AG09309 (cell line): ENCODE measurements around the gene GPSM1.

Experiments
- DNase-seq: peaks from one replicate; pipeline ENCODE4 v3.0.0-alpha.2; 2010; ENCODE audit warnings: low read depth
- H3K4me3 ChIP-seq: 2 replicates; pipeline ENCODE4 v1.5.1; 2011; ENCODE audit warnings: mild to moderate bottlenecking, low read depth, low read length, moderate library complexity; ENCODE audit not compliant: control insufficient read depth
- CTCF ChIP-seq: IDR thresholded peaks from 2 replicates; pipeline ENCODE4 v1.5.1; 2011; ENCODE audit warnings: mild to moderate bottlenecking, low read depth, low read length, inconsistent platforms; ENCODE audit not compliant: insufficient read depth, control insufficient read depth; ENCODE audit errors: missing control alignments

GPSM1 gene

GRCh38 chr9:136305804-136306203 lies 21.5 kb upstream of the GPSM1 start:
- TF ChIP-seq CTCF: no peak
- DNase-seq: no peak
- no peak overlapping the region for H3K4me3 ChIP-seq

DNA sequence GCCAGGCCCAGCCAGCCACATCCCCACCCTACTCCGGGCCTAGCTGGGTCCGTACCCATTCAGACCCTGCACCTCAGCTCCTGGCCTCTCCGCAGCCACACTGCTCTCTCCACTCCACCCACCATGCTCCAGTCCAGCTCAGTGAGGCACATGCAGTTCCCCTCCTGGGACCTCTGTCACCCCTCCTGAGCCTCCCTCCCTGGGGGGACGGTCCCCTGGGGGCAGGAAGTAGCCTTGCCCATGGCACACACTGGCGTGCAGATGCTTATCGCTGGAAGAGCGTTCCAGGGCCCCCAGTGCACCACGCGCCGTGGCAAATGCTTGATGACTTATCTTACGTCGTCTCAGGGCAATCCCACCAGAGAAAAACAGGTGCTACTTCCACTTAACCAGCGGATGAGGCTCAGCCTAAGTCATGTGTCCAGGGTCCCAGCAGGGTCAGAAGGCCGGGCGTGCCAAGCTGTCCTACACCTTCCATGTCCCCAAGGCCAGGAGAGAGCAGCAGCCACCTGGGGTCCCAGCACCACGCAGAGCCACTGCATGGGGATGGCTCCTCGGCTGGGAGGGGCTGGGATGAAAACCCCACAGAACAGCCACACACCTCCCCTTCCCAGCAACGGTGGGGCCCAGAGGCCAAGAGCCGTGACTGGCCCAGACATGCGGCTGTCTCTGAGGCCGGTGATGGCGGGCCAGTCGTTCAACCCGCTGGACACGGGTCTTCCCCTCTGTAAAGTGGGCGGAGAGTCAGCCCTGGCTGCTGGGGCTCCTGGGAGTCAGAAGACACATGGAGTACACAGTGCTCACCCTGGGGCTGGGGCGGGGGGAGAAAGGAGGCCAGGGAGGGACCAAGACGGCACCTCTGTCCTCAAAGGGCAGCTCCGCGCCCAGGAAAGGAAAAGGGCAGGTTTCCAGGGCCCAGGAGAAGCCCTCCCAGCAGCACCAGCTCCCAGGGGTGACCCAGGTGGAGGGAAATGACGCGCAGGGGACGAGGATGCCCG lies 20.8 kb upstream of the GPSM1 start:
- H3K4me3 ChIP-seq: no peak overlapping the region
- no peak for TF ChIP-seq CTCF
- DNase-seq: no peak

DNA sequence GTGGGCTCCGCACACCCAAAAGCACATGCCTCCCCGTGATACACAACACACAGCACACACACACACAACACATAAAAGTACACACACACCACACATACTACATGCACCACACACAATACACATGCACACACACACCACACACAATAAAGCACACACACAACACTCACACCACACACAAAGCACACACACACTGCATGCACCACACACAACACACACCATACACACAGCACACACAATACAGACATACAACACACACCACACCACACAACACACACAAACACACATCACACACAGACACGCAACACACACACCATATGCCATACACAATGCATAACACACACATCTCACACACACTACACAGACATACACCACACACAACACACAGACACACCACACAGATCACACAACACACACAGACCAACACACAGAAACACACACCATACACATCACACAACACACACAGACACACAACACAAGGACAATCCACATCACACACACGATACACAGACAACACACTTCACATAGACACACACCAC lies 20.1 kb upstream of the GPSM1 start:
- H3K4me3 ChIP-seq: no peak overlapping the region
- TF ChIP-seq CTCF: no peak
- no peak for DNase-seq

DNA sequence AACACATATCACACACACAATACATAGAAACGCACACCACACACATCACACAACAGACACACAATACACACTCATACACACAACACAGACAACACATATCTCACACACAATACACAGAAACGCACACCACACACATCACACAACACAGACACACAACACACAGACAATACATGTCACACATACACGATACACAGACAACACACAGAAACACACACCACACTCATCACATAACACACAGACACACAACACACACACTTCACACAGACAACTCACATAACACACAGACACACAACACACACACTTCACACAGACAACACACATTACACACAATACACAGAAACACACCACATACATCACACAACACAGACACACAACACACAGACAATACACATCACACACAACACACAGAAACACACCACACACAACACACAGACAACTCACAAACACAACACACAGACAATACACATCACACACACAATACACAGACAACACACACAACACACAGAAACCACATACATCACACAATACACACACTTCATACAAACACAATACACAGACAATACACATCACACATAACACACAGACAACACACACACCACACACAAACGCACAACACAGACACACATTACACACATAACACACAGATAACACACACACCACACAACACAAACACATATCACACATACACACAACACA lies 19.2 kb upstream of the GPSM1 start:
- no peak for DNase-seq
- H3K4me3 ChIP-seq: no peak overlapping the region
- no peak for TF ChIP-seq CTCF

DNA sequence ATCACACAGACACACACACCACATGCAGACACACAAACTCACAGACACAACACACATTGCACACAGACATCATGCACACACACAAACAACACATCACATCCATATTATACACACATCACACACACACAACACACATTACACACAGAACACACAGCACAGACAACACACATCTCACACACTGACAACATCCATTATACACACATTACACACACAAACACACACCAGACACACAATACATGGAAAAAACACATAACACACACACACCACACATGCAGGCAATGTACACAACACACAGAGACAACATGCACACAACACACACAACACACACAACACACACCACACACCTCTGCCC lies 18.7 kb upstream of the GPSM1 start:
- no peak overlapping the region for H3K4me3 ChIP-seq
- no peak for DNase-seq
- no peak for TF ChIP-seq CTCF

DNA sequence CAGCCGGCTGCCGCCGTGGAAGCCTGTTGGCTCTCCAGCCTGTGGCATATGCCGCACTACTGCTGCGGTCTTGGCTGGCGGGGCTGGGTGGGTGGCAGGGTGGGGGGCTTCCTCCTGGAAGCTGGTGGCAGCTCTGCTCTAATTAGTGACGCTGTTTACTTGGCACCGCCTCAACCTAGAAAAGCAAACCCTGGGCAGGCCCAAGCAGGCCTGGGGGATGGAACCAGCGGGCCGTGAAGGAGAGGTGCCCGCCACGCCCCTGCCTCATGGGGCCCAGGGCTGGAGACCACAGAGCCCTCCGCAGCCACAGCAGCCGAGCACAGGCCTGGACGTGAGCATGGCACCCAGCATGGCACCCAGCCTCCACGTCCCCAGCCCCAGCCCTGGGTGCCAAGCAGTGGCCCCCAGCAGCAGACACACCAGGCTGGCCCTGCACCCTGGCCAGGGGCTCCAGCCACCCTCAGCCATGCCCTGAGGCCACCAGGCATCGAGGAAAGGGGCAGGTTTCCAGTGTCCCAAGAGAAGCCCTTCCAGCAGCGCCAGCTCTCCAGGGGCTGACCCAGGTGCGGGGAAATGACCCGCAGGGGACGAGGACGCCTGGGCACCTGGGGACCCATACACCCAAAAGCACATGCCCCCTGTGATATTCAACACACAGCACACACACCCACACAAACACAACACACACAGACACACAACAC lies 18.1 kb upstream of the GPSM1 start:
- no peak overlapping the region for H3K4me3 ChIP-seq
- DNase-seq: no peak
- no peak for TF ChIP-seq CTCF
